Germinal center (tissue), 1 donor: Measurements from ENCODE around the gene NDFIP1.
A peak's percentile ranks its signal among the peaks of the same experiment; 100 is the strongest.

ENCODE experiments used
- DNase-seq: peaks from one replicate; pipeline ENCODE4 v3.0.0; 2012; ENCODE audit warnings: mixed read lengths, low spot score

Gene NDFIP1

GRCh38 chr5:142091922-142092321 lies 16.7 kb upstream of the NDFIP1 start:
- DNase-seq: no peak

GRCh38 chr5:142095035-142095434 lies 13.5 kb upstream of the NDFIP1 start:
- DNase-seq: no peak

GRCh38 chr5:142095651-142096330 lies 12.8 kb upstream of the NDFIP1 start:
- no peak for DNase-seq

- DNase-seq: no peak
Observed at GRCh38 chr5:142096382-142096781, 12.2 kb upstream of the NDFIP1 start.

- no peak for DNase-seq
Observed at GRCh38 chr5:142097681-142098080, 10.9 kb upstream of the NDFIP1 start.

GRCh38 chr5:142098275-142098674 lies 10.3 kb upstream of the NDFIP1 start:
- no peak for DNase-seq

GRCh38 chr5:142098931-142099330 lies 9.6 kb upstream of the NDFIP1 start:
- no peak for DNase-seq

GRCh38 chr5:142100307-142100706 lies 8.3 kb upstream of the NDFIP1 start:
- DNase-seq: no peak

- no peak for DNase-seq
Observed at GRCh38 chr5:142102980-142103740, 5.4 kb upstream of the NDFIP1 start.

- DNase-seq: no peak
Observed at GRCh38 chr5:142104491-142104890, 4.1 kb upstream of the NDFIP1 start.

- no peak for DNase-seq
Observed at GRCh38 chr5:142106061-142106460, 2.5 kb upstream of the NDFIP1 start.

- DNase-seq: no peak
Observed at GRCh38 chr5:142107036-142107735, 1.4 kb upstream of the NDFIP1 start.

- no peak for DNase-seq
Observed at GRCh38 chr5:142107736-142108431, 695 bp upstream of the NDFIP1 start.

- peak; percentile 10 for DNase-seq
Observed at GRCh38 chr5:142109331-142110045, 909 bp downstream of the NDFIP1 start.

- DNase-seq: peak; percentile 9
Observed at GRCh38 chr5:142110046-142110531, 1.5 kb downstream of the NDFIP1 start.

- no peak for DNase-seq
Observed at GRCh38 chr5:142110988-142111687, 2.6 kb downstream of the NDFIP1 start.

GRCh38 chr5:142114687-142115086 lies 6.1 kb downstream of the NDFIP1 start:
- no peak for DNase-seq

GRCh38 chr5:142115937-142116614 lies 7.5 kb downstream of the NDFIP1 start:
- DNase-seq: no peak

GRCh38 chr5:142117579-142118151 lies 9.1 kb downstream of the NDFIP1 start:
- DNase-seq: no peak

GRCh38 chr5:142118155-142118686 lies 9.6 kb downstream of the NDFIP1 start:
- DNase-seq: no peak
